ENCODE measurements around the gene TTC7B.

GRCh38 chr14:90489916-90490719, 326.1 kb downstream of the TTC7B start:
- TF ChIP-seq CTCF (IDR thresholded peaks at IDR 0.05) (no peak), POLR2A (IDR thresholded peaks at IDR 0.05) (no peak)

Data from adrenal gland (tissue), 5 donors.